DOHH2 (cell line): Measurements from ENCODE around the gene MBOAT1.

Experiments used
- H3F3A ChIP-seq: fragments of 200-600 bp; sonication (generic), shearing (Covaris generic); 2 replicates; pipeline ENCODE4 v1.6.0; 2016; ENCODE audit warnings: antibody characterized with exemption, mild to moderate bottlenecking; ENCODE audit not compliant: control insufficient read depth, insufficient read depth
- H3K27ac ChIP-seq: fragments of 200-600 bp; sonication (generic); 2 replicates; pipeline ENCODE4 v1.5.1; 2014; ENCODE audit warnings: low read depth, mild to moderate bottlenecking, low read length, moderate library complexity
- H3K27me3 ChIP-seq: fragments of 200-600 bp; sonication (generic); 2 replicates; pipeline ENCODE4 v1.6.1; 2014; ENCODE audit warnings: mild to moderate bottlenecking, low read length, mixed read lengths; ENCODE audit not compliant: control insufficient read depth
- H3K36me3 ChIP-seq: fragments of 200-600 bp; sonication (generic); 2 replicates; pipeline ENCODE4 v1.6.1; 2014; ENCODE audit warnings: mild to moderate bottlenecking, low read length, moderate library complexity, mixed read lengths; ENCODE audit not compliant: control insufficient read depth
- H3K4me1 ChIP-seq: fragments of 200-600 bp; sonication (generic); 2 replicates; pipeline ENCODE4 v1.6.1; 2014; ENCODE audit warnings: mild to moderate bottlenecking, low read length, mixed read lengths; ENCODE audit not compliant: control insufficient read depth
- H3K4me2 ChIP-seq: fragments of 200-600 bp; sonication (generic); 2 replicates; pipeline ENCODE4 v1.6.0; 2014; ENCODE audit warnings: mild to moderate bottlenecking, low read length, moderate library complexity
- H3K4me3 ChIP-seq: fragments of 200-600 bp; sonication (generic); 2 replicates; pipeline ENCODE4 v1.5.1; 2014; ENCODE audit warnings: mild to moderate bottlenecking, low read length, mixed read lengths
- H3K79me2 ChIP-seq: fragments of 200-600 bp; sonication (generic); 2 replicates; pipeline ENCODE4 v1.6.1; 2014; ENCODE audit warnings: mild to moderate bottlenecking, low read length, mixed read lengths; ENCODE audit not compliant: control insufficient read depth
- H3K9me2 ChIP-seq: fragments of 200-600 bp; sonication (generic); replicated peaks from 2 replicates; pipeline ENCODE4 v1.6.1; 2014; ENCODE audit warnings: mild to moderate bottlenecking, low read length, mixed read lengths; ENCODE audit not compliant: control insufficient read depth
- H3K9me3 ChIP-seq: fragments of 200-600 bp; sonication (generic); 2 replicates; pipeline ENCODE4 v1.6.1; 2014; ENCODE audit warnings: antibody characterized with exemption, low read length, mixed read lengths; ENCODE audit not compliant: control insufficient read depth, insufficient read depth
- H4K20me1 ChIP-seq: fragments of 200-600 bp; sonication (generic); 2 replicates; pipeline ENCODE4 v1.6.0; 2014; ENCODE audit warnings: low read depth, mild to moderate bottlenecking, antibody characterized with exemption, low read length, moderate library complexity; ENCODE audit not compliant: control insufficient read depth, insufficient read depth
- EZH2phosphoT487 ChIP-seq: fragments of 200-600 bp; sonication (generic); IDR thresholded peaks from 2 replicates; pipeline ENCODE4 v1.6.1; 2017; ENCODE audit warnings: borderline replicate concordance, mild to moderate bottlenecking, antibody characterized with exemption, low read length, moderate library complexity, mixed read lengths
- TF ChIP-seq, protein P1 (sequence below): fragments of 200-600 bp; sonication (generic); IDR thresholded peaks from one replicate; pipeline ENCODE4 v1.5.1; 2014; ENCODE audit warnings: antibody characterized with exemption, mild to moderate bottlenecking, low read depth, low read length; ENCODE audit not compliant: poor library complexity, severe bottlenecking

The MBOAT1 gene

GRCh38 chr6:20118892-20119291, 93.4 kb downstream of the MBOAT1 start:
- H3K27ac ChIP-seq, result no peak overlapping the region
- no peaks in the 10 kb centered on the region; the same call in 1 of the 2 replicates for H3K27me3 ChIP-seq
- no peaks in the 10 kb centered on the region for H3K36me3 ChIP-seq
- H3K4me1 ChIP-seq, result no peaks in the 10 kb centered on the region
- H3F3A ChIP-seq, result no peaks in the 10 kb centered on the region
- H3K4me3 ChIP-seq, result no peak overlapping the region
- H3K79me2 ChIP-seq, result no peaks in the 10 kb centered on the region
- no peak overlapping the region for H3K4me2 ChIP-seq
- H4K20me1 ChIP-seq, result no peaks in the 10 kb centered on the region
- TF ChIP-seq, protein P1, sequence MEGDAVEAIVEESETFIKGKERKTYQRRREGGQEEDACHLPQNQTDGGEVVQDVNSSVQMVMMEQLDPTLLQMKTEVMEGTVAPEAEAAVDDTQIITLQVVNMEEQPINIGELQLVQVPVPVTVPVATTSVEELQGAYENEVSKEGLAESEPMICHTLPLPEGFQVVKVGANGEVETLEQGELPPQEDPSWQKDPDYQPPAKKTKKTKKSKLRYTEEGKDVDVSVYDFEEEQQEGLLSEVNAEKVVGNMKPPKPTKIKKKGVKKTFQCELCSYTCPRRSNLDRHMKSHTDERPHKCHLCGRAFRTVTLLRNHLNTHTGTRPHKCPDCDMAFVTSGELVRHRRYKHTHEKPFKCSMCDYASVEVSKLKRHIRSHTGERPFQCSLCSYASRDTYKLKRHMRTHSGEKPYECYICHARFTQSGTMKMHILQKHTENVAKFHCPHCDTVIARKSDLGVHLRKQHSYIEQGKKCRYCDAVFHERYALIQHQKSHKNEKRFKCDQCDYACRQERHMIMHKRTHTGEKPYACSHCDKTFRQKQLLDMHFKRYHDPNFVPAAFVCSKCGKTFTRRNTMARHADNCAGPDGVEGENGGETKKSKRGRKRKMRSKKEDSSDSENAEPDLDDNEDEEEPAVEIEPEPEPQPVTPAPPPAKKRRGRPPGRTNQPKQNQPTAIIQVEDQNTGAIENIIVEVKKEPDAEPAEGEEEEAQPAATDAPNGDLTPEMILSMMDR, result no peak
- TF ChIP-seq EZH2phosphoT487, result no peak
- no peaks in the 10 kb centered on the region for H3K9me2 ChIP-seq
- H3K9me3 ChIP-seq, result no peaks in the 10 kb centered on the region

- Histone ChIP-seq H3K27me3 (no peaks in the 10 kb centered on the region; the same call in 1 of the 2 replicates), H3K4me2 (no peak overlapping the region), H3K27ac (no peak overlapping the region), H3K4me1 (no peaks in the 10 kb centered on the region), H3K9me2 (no peaks in the 10 kb centered on the region), H3K9me3 (no peaks in the 10 kb centered on the region), H3K4me3 (no peak overlapping the region), H3F3A (no peaks in the 10 kb centered on the region), H4K20me1 (no peaks in the 10 kb centered on the region), H3K79me2 (no peaks in the 10 kb centered on the region), H3K36me3 (no peaks in the 10 kb centered on the region)
- TF ChIP-seq EZH2phosphoT487, result no peak
- TF ChIP-seq, protein P1, result no peak
Measured at GRCh38 chr6:20117474-20117873, 94.8 kb downstream of the MBOAT1 start.

GRCh38 chr6:20116792-20117191, 95.5 kb downstream of the MBOAT1 start:
- Histone ChIP-seq H3K9me2 (no peaks in the 10 kb centered on the region), H3F3A (no peaks in the 10 kb centered on the region), H3K27me3 (no peaks in the 10 kb centered on the region; the same call in 1 of the 2 replicates), H3K4me3 (no peak overlapping the region), H3K36me3 (no peaks in the 10 kb centered on the region), H3K79me2 (no peaks in the 10 kb centered on the region), H3K27ac (no peak overlapping the region), H3K9me3 (no peaks in the 10 kb centered on the region), H3K4me2 (no peak overlapping the region), H3K4me1 (no peaks in the 10 kb centered on the region), H4K20me1 (no peaks in the 10 kb centered on the region)
- no peak for TF ChIP-seq EZH2phosphoT487
- TF ChIP-seq, protein P1, result no peak
